GM19025 (cell line): ENCODE measurements around the gene AGO4.
A peak's percentile ranks its signal among the peaks of the same experiment; 100 is the strongest.
"Not testable (repeated sequence)": the region's sequence is repeated elsewhere in the genome, so short reads cannot be mapped to it uniquely, and the experiment has no call there.

Experiments used
- ATAC-seq: cut with Tn5 transposase; IDR thresholded peaks from one replicate; pipeline ENCODE4 v1.9.1; 2021; ENCODE audit warnings: mild to moderate bottlenecking, low read depth, moderate library complexity; ENCODE audit not compliant: unreplicated experiment

AGO4 gene

GRCh38 chr1:35807614-35808449 is at the start of gene AGO4:
Gene AGO4 (plus strand): TSS chr1:35808016. CDS start chr1:35808417, 401 bp downstream.
- ATAC-seq, result no peak

DNA sequence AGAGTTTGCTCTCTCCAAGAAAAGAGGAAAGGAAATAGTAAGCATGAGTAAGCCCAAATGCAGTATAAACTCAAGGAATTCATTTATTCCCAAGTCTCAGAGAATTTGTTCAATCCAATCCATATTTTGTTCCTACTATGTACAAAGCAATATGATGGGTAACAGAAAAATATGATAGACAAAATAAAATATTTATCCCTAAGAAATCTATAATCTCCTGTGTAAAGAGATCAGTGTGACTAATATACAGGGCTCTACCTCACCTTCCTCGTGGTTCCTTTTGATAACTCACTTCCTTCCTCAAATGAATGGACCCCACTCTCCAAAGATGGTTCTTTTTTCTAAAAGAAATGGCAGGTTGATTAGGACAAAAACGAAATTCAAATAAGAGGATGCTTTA is 45.7 kb upstream of the AGO4 start:
- no peak for ATAC-seq

DNA sequence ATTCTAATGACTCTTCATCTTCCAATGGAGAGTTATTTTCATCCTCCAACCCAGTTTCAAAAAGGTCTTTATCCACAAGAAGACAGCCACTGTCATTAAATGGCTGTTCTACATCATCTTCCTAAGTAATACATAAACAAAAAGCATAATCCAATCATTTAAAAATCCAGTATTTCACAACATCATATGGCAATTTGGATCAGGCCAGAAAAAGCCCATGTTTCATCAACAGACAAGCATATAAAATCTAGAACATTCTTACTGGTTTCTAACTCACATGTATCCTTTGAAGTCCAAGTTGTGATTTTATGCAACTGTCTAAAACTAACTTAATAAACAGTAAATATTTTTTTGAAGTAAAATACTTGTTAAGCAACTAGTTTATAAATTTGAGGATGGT is 44.6 kb upstream of the AGO4 start:
- no peak for ATAC-seq

GRCh38 chr1:35764283-35764682 is 43.5 kb upstream of the AGO4 start:
- no peak for ATAC-seq

GRCh38 chr1:35768350-35769187 is 39.2 kb upstream of the AGO4 start:
- no peak for ATAC-seq

DNA sequence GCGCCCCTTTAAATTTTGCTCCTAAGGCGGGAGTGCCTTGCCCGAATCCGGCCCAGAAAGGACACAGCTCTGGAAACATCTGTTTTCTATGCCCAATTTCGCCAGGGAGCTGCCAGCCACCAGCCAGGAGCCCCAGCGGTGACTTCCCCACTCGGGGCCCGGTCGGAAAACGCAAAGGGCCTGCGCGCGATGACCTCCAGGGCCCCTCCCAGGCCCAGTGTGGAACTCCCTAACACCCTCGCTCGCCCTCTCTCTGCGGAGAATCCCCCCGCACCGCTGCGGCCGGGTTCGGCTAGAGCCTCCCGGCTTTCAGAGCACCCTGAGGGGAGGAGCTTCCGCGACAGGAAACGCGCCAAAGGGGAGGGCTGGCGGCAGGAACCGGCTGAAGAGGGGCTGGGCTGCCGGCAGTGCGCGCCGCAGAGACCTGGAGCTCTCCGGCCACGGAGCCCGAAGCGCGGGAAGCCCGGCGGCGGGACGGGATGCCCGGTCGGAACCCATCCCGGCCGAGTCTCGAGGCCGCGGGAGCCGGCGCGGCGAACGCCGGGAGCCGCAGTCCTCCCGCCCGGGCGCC is 38.5 kb upstream of the AGO4 start:
- peak; percentile 82 for ATAC-seq

- no peak for ATAC-seq
Measured at GRCh38 chr1:35773711-35774110, 34.1 kb upstream of the AGO4 start.

- not testable (repeated sequence) for ATAC-seq
Measured at GRCh38 chr1:35776172-35776571, 31.6 kb upstream of the AGO4 start.

- no peak for ATAC-seq
Measured at GRCh38 chr1:35777109-35777508, 30.7 kb upstream of the AGO4 start.

- ATAC-seq, result no peak
Measured at GRCh38 chr1:35783055-35783583, 24.7 kb upstream of the AGO4 start.

GRCh38 chr1:35784364-35784763 is 23.5 kb upstream of the AGO4 start:
- not testable (repeated sequence) for ATAC-seq

DNA sequence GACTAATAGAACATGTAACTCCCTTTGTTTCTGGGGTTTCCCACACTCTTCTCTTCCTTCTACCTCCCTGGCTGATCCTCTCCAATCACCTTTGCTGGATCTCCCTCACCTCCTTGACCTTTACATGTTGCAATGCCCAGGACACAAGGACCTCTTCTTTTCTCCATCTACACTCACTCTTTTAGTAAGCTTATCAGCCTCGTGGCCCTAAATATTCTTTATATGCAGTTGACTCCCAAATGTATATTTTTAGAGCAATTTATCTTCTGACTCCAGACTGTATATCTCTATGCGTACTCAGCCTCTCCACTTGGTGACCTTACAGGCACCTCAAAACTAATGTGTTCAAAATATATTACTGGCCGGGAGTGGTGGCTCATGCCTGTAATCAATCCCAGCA is 19.7 kb upstream of the AGO4 start:
- no peak for ATAC-seq

DNA sequence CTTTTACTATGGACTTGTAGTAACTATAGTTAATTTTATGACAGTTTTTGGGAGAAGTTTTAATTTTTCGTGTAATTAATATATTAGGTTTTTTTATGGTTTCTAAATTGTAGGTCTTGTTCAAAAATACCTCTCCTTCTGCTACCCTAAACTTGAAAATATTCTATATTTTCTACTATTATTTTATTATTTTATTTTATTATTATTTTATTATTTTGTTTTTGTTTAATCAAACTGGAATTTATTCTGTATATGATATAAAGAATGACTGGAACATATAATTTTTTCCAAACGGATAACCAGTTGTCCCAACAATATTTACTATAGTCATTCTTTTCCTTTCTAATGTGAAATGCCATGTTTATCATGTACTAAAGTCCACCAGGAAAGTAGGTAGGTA is 17.1 kb upstream of the AGO4 start:
- ATAC-seq, result no peak

DNA sequence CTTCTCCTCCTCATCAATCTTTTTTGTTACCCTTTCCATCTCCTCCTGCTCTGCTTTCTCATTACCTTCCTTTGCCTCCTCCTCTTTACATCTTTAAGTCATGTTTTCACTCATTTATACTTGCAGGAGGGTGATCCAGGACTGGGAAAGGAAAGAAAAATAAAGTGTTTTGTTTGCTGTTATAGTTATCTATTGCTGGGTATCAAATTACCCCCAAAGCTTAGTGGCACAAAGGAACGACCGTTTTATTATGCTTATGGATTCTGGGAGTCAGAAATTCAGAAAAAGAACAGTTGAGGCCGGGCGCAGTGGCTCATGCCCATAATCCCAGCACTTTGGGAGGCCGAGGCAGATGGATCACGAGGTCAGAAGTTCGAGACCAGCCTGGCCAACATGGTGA is 12.5 kb upstream of the AGO4 start:
- no peak for ATAC-seq

GRCh38 chr1:35797380-35797779 is 10.4 kb upstream of the AGO4 start:
- no peak for ATAC-seq

DNA sequence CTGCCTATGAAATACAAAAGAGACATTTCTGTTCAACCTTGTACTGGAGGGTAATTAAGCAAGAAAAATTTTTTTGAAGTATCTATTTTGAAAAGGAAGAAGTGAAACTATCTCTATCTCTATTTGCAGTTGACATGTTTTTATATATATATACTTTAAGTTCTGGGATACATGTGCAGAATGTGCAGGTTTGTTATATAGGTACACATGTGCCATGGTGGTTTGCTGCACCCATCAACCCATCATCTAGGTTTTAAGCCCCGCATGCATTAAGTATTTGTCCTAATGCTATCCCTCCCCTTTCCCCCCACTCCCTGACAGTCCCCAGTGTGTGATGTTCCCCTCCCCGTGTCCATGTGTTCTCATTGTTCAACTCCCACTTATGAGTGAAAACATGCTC is 9.8 kb upstream of the AGO4 start:
- not testable (repeated sequence) for ATAC-seq

DNA sequence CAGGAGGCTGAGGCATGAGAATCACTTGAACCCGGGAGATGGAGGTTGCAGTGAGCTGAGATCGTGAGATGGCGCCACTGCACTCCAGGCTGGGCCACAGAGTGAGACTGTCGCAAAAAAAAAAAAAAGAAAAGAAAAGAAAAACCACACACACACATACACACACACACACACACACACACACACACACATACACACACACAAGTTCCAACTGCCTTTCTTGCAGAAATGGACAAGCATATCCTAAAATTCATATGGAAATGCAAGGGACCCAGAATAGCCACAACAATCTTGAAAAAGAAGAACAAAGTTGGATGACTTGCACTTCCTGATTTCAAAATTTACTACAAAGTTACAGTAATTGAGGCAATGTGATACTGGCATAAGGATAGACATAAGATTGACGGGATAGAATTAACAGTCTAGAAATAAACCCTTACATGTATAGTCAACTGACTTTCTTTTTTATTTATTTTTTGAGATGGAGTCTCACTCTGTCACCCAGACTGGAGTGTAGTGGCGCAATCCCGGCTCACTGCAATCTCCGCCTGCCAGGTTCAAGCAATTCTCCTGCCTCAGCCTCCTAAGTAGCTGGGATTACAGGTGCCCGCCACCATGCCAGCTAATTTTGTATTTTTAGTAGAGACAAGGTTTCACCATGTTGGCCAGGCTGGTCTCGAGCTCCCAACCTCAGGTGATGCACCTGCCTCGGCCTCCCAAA is 7.5 kb upstream of the AGO4 start:
- not testable (repeated sequence) for ATAC-seq

GRCh38 chr1:35808450-35809113 is 766 bp downstream of the AGO4 start:
- no peak for ATAC-seq

DNA sequence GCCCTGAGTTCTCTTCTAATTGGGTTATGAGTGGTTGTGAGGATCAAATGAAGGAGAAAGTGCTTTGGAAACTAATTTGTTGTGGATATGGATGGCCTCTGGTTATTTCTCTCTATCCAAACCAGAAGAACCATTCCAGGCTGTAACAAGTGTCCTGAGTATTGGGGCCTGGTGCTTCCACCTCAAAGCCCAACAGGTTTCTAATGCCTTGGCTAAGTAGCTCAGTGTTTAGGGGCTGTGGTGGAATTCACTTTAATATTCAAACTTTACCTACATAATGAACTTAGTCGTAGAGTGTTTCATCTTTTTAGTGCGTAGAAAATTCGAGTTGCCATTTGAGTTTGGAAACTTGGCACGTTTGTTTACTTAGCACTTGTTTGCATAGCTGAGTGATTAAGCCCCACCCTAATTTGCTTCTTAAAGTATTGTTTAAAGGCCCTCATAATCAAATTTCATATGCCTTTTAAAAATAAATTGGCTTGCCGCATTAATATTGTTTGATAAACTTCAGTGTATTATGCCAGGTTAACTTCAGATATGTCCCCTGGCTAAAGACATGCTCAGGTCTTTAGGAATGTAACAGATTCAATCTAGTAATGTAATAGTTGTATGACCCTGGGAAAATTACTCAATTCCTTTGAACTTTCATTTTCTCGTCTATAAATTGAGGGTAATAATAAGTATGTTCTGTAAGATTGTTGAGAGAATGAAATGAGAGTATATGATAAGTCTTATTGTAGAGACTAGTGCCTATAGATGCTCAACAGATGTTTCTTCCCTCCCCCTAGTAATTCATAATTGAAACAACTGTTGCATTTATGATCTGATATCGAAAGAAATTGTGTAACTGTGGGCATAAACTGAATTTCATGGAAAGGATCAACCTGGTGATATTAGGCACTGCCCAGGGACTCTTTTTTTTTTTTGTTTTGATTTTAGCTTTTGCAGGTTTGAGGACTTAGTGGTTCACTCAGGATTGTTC is 1.6 kb downstream of the AGO4 start:
- no peak for ATAC-seq
